ENCODE data around the gene GRHPR.

The GRHPR gene

GRCh38 chr9:37399336-37399735, 23.2 kb upstream of the GRHPR start:
- DNase-seq (ENCODE audit: low read depth): no peak

GRCh38 chr9:37404590-37404989, 17.9 kb upstream of the GRHPR start:
- no peak for DNase-seq (ENCODE audit: low read depth)

- no peak for DNase-seq (ENCODE audit: low read depth)
Measured at GRCh38 chr9:37405350-37405749, 17.1 kb upstream of the GRHPR start.

- DNase-seq (ENCODE audit: low read depth): no peak
Measured at GRCh38 chr9:37405764-37406380, 16.6 kb upstream of the GRHPR start.

GRCh38 chr9:37406603-37407401, 15.7 kb upstream of the GRHPR start:
- DNase-seq (ENCODE audit: low read depth): no peak

- DNase-seq (ENCODE audit: low read depth): no peak
Measured at GRCh38 chr9:37407468-37407867, 15.0 kb upstream of the GRHPR start.

GRCh38 chr9:37408933-37409710, 13.4 kb upstream of the GRHPR start:
- DNase-seq (ENCODE audit: low read depth): peak; percentile 75

- DNase-seq (ENCODE audit: low read depth): no peak
Measured at GRCh38 chr9:37410354-37410861, 12.1 kb upstream of the GRHPR start.

- DNase-seq (ENCODE audit: low read depth): no peak
Measured at GRCh38 chr9:37410969-37411785, 11.3 kb upstream of the GRHPR start.

GRCh38 chr9:37412431-37413151, 9.9 kb upstream of the GRHPR start:
- DNase-seq (ENCODE audit: low read depth): no peak

GRCh38 chr9:37413311-37413710, 9.2 kb upstream of the GRHPR start:
- no peak for DNase-seq (ENCODE audit: low read depth)

- no peak for DNase-seq (ENCODE audit: low read depth)
Measured at GRCh38 chr9:37414503-37414943, 8.0 kb upstream of the GRHPR start.

- DNase-seq (ENCODE audit: low read depth): peak; percentile 54
Measured at GRCh38 chr9:37415011-37415719, 7.3 kb upstream of the GRHPR start.

- DNase-seq (ENCODE audit: low read depth): no peak
Measured at GRCh38 chr9:37417252-37417803, 5.2 kb upstream of the GRHPR start.

GRCh38 chr9:37417857-37418618, 4.5 kb upstream of the GRHPR start:
- DNase-seq (ENCODE audit: low read depth): no peak

GRCh38 chr9:37419204-37419603, 3.3 kb upstream of the GRHPR start:
- DNase-seq (ENCODE audit: low read depth): no peak

- no peak for DNase-seq (ENCODE audit: low read depth)
Measured at GRCh38 chr9:37420271-37421215, 2.0 kb upstream of the GRHPR start.

GRCh38 chr9:37421914-37422288, 595 bp upstream of the GRHPR start:
- DNase-seq (ENCODE audit: low read depth): no peak
